HepG2 (cell line): Measurements from ENCODE around the gene PLEKHG4B. TPM values are rescaled to one million over a fixed set of nuclear protein-coding genes. Genes with fewer than 3 reads are reported as not detected.

Experiments
- ATAC-seq: fragments of 200-7000 bp; cut with Tn5 transposase; 3 replicates; pipeline ENCODE4 v1.9.1; 2020; ENCODE audit warnings: mild to moderate bottlenecking, moderate library complexity
- BruUV-seq: library from RNA; stranded (reverse); fragments of 400-500 nt; replicated peaks from 2 replicates; lab custom pipeline; 2021; lab: Mats Ljungman, UMichigan
- CTCF ChIA-PET: fragments of 300-600 bp; formaldehyde crosslinking; extraction: SDS; loops from one replicate; lab custom pipeline; 2021; ENCODE audit warnings: low total read pairs, inconsistent platforms, low intra/inter-chr PET ratio; lab: Yijun Ruan, JAX
- POLR2A ChIA-PET: fragments of 350-600 bp; sonication (Branson Sonifier 250); formaldehyde crosslinking; loops from one replicate; lab custom pipeline; 2020; ENCODE audit warnings: antibody characterized with exemption, inconsistent platforms; lab: Yijun Ruan, JAX
- DNase-seq: peaks from one replicate; pipeline ENCODE4 v3.0.0-alpha.2; 2015; ENCODE audit warnings: low spot score
- FAIRE-seq: peaks from 3 replicates; lab custom pipeline; 2011; peaks lifted over from hg19 to GRCh38; lab: Jason Lieb, UNC
- H2AFZ ChIP-seq: one replicate; pipeline ENCODE4 v1.6.1; 2011; ENCODE audit warnings: low read length, inconsistent platforms
- H3K27ac ChIP-seq: fragments of 300-600 bp; 3 replicates; pipeline ENCODE4 v1.8.0; 2011; ENCODE audit warnings: mixed run types, mild to moderate bottlenecking, mixed read lengths, low read length, inconsistent platforms; ENCODE audit not compliant: insufficient read depth; ENCODE audit errors: extremely low read length
- H3K27me3 ChIP-seq, 2 experiments: fragments of 200-600 bp in 1 of 2; 2 replicates in 1 of 2; 3 replicates in 1 of 2; pipeline versions ENCODE4 v1.6.0 to v1.8.0; 2011; ENCODE audit warnings: low read length in 2 of 2, mild to moderate bottlenecking in 2 of 2, moderate library complexity in 2 of 2, inconsistent platforms in 1 of 2; ENCODE audit not compliant: insufficient read depth in 2 of 2, control insufficient read depth in 1 of 2
- H3K36me3 ChIP-seq, 2 experiments: fragments of 200-600 bp in 1 of 2; replicated peaks in 1 of 2; 2 replicates in 1 of 2; 3 replicates in 1 of 2; pipeline versions ENCODE4 v1.5.1 to v1.8.0; 2011; ENCODE audit warnings: low read length in 2 of 2, inconsistent platforms in 1 of 2; ENCODE audit not compliant: insufficient read depth in 2 of 2, control insufficient read depth in 1 of 2
- H3K4me1 ChIP-seq: 2 replicates; pipeline ENCODE4 v1.5.1; 2012; ENCODE audit warnings: low read length, inconsistent platforms; ENCODE audit not compliant: insufficient read depth
- H3K4me2 ChIP-seq: 2 replicates; pipeline ENCODE4 v1.6.0; 2011; ENCODE audit warnings: low read depth, low read length, inconsistent platforms
- H3K4me3 ChIP-seq, 3 experiments: fragments of 200-600 bp in 1 of 3; sonication (generic), shearing (Covaris generic) in 1 of 3; replicated peaks in 1 of 3; 2 replicates each; pipeline ENCODE4 v1.5.1; 2011 to 2016; ENCODE audit warnings: low read length in 3 of 3, inconsistent platforms in 2 of 3, low read depth in 2 of 3, mild to moderate bottlenecking in 2 of 3, control low read depth in 1 of 3, mixed read lengths in 1 of 3; ENCODE audit not compliant: insufficient read depth in 1 of 3
- H3K79me2 ChIP-seq: one replicate; pipeline ENCODE4 v1.6.1; 2011; ENCODE audit warnings: low read length, inconsistent platforms; ENCODE audit not compliant: insufficient read depth
- H3K9ac ChIP-seq: 2 replicates; pipeline ENCODE4 v1.6.0; 2011; ENCODE audit warnings: mild to moderate bottlenecking, low read depth, low read length, inconsistent platforms; ENCODE audit not compliant: insufficient read depth
- H3K9me3 ChIP-seq: 2 replicates; pipeline ENCODE4 v1.5.1; 2012; ENCODE audit warnings: mild to moderate bottlenecking, low read length
- H4K20me1 ChIP-seq: 2 replicates; pipeline ENCODE4 v1.6.0; 2011; ENCODE audit warnings: inconsistent platforms, mild to moderate bottlenecking, low read length, moderate library complexity; ENCODE audit not compliant: insufficient read depth
- KLF6 ChIP-seq: IDR thresholded peaks from 2 replicates; pipeline ENCODE4 v1.8.0; 2016; ENCODE audit warnings: missing biosample characterization, missing genetic modification reagents
- ZNF260 ChIP-seq: sonication (generic); formaldehyde crosslinking; IDR thresholded peaks from 2 replicates; pipeline ENCODE4 v1.4.0; 2020; ENCODE audit warnings: missing genetic modification reagents, low read depth, mild to moderate bottlenecking, borderline replicate concordance
- WGBS: methylation state at CpG from one replicate; pipeline ENCODE4 v1.1.6; 2017; ENCODE audit warnings: low lambda C conversion rate; 5-methylcytosine and 5-hydroxymethylcytosine counted together
- in situ Hi-C: cut with HindIII; loops from 2 replicates; pipeline ENCODE4 v1.10.0; 2017; ENCODE audit warnings: low pct_unique_long_range_greater_than_20kb; ENCODE audit not compliant: extremely low pct_ligation_motif_present
- intact Hi-C: fragments of 100-400 bp; cut with micrococcal nuclease; formaldehyde crosslinking; loops from one replicate; pipeline ENCODE4 v1.10.0; 2022; ENCODE audit not compliant: unreplicated experiment
- polyA plus RNA-seq, 8 experiments: library from polyadenylated mRNA; depleted of rRNA in 3 of 8; stranded (reverse) in 7 of 8; unstranded in 1 of 8; fragments of >200 nt; fragmentation: Illumina TruSeq in 4 of 8; extraction: Trizol in 4 of 8; gene quantifications; 2 replicates each; pipeline versions ENCODE4 v1.2.1 to v1.2.3, GENCODE V29; 2011 to 2016; ENCODE audit warnings: low read depth in 4 of 8, missing spikeins in 1 of 8, mixed read lengths in 1 of 8; ENCODE audit not compliant: insufficient read depth in 1 of 8
- total RNA-seq, 5 experiments: library from RNA; depleted of rRNA; stranded (reverse); fragments of >200 nt; fragmentation: Illumina TruSeq; extraction: Trizol; gene quantifications; 2 replicates each; pipeline ENCODE4 v1.2.3, GENCODE V29; 2016; ENCODE audit warnings: low read depth in 1 of 5

PLEKHG4B gene
- total and polyA plus RNA-seq, 2 of the 13 experiments (the other 11 are each of a cell fraction or from before 2014, with no cell fraction given) = 0.09 TPM; not detected in 1

- H3K4me2 ChIP-seq = no peak overlapping the region
- no peak overlapping the region for H3K4me3 ChIP-seq
- peaks cover 3 to 39% of the 10 kb centered on the region in 2 experiments; a peak in 4 of 5 replicates for H3K27me3 ChIP-seq
- ChIA-PET POLR2A (no interaction called here), CTCF (no interaction called here)
- no peaks in the 10 kb centered on the region for H3K79me2 ChIP-seq
- DNase-seq (no peak), ATAC-seq (no peak), FAIRE-seq (no peak)
- H4K20me1 ChIP-seq = no peaks in the 10 kb centered on the region
- 55% methylated on average over 10 of the region's 12 CpGs for whole genome bisulfite sequencing
- no peak for TF ChIP-seq KLF6 (CRISPR knock-in tag)
- H2AFZ ChIP-seq = no peak overlapping the region
- no peak overlapping the region for H3K27ac ChIP-seq
- intact Hi-C loops (no loop called here), in situ Hi-C loops (no loop called here)
- no peaks in the 10 kb centered on the region for H3K36me3 ChIP-seq
- H3K4me1 ChIP-seq = no peaks in the 10 kb centered on the region
- BruUV-seq = no TSS peak
- no peaks in the 10 kb centered on the region for H3K9me3 ChIP-seq
- no peak overlapping the region for H3K9ac ChIP-seq
Measured at GRCh38 chr5:138936-139335, 47.0 kb downstream of the PLEKHG4B start.

GRCh38 chr5:139579-140442 lies 47.8 kb downstream of the PLEKHG4B start:
- TF ChIP-seq ZNF260 = no peak
- TF ChIP-seq, all 625 proteins: peak for 0
- Histone ChIP-seq H3K4me1 (no peaks in the 10 kb centered on the region), H3K9ac (no peak overlapping the region), H3K4me3 (no peak overlapping the region), H3K36me3 (no peaks in the 10 kb centered on the region), H3K79me2 (no peaks in the 10 kb centered on the region), H3K27me3 (peaks cover 3 to 48% of the 10 kb centered on the region in 2 experiments; a peak in 4 of 5 replicates), H2AFZ (no peak overlapping the region), H3K27ac (no peak overlapping the region), H3K4me2 (no peak overlapping the region), H3K9me3 (no peaks in the 10 kb centered on the region), H4K20me1 (no peaks in the 10 kb centered on the region)
- intact Hi-C loops = no loop called here
- no peak for FAIRE-seq
- peak; percentile 37 for ATAC-seq
- CTCF ChIA-PET = no interaction called here
- no peak for DNase-seq
- WGBS = 0% methylated on average over 1 of the region's 36 CpGs
- POLR2A ChIA-PET = no interaction called here
- in situ Hi-C loops = no loop called here
- no TSS peak for BruUV-seq
